ENCODE results near the gene ABHD11. TPM values are rescaled to one million over a fixed set of nuclear protein-coding genes. Genes with fewer than 3 reads are reported as not detected.

The ABHD11 gene
- total and polyA plus RNA-seq, 4 donors: 5.1 to 7.6 (median 6.6) TPM

DNA sequence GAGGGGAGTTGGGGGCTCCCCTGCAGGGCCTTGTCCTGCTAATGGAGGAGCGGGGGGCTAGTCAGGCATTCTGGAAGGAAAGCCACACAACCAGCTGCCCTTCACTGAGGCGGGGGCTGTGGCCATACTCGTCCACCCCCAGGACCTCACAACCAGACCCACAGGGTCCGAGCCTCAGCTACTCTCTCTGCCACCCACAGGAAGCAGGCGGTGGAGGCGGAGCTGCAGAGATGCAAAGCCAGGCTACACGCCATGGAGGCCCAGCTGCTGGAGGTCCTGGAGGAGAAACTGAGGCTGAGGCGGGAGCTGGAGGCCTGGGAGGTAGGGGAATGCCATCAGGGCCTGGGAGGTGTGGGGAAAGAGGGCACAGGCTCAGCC is 3.1 kb downstream of the ABHD11 start:
- no peak overlapping the region for H3K4me3 ChIP-seq (ENCODE audit: low read depth in 1 of 3, low read length in 3 of 3)
- peaks cover 0 to 14% (median 6%) of the 10 kb centered on the region in 4 donors for H3K4me1 ChIP-seq (ENCODE audit: control insufficient read depth in 4 of 4, insufficient read depth in 4 of 4, low read length in 3 of 4)
- no peak for TF ChIP-seq JUND (IDR thresholded peaks at IDR 0.05)
- TF ChIP-seq, protein P1, sequence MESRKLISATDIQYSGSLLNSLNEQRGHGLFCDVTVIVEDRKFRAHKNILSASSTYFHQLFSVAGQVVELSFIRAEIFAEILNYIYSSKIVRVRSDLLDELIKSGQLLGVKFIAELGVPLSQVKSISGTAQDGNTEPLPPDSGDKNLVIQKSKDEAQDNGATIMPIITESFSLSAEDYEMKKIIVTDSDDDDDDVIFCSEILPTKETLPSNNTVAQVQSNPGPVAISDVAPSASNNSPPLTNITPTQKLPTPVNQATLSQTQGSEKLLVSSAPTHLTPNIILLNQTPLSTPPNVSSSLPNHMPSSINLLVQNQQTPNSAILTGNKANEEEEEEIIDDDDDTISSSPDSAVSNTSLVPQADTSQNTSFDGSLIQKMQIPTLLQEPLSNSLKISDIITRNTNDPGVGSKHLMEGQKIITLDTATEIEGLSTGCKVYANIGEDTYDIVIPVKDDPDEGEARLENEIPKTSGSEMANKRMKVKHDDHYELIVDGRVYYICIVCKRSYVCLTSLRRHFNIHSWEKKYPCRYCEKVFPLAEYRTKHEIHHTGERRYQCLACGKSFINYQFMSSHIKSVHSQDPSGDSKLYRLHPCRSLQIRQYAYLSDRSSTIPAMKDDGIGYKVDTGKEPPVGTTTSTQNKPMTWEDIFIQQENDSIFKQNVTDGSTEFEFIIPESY (IDR thresholded peaks at IDR 0.05): no peak
- 94% methylated on average over 8 of the region's 8 CpGs for WGBS
- H3K9ac ChIP-seq (ENCODE audit: low read depth in 1 of 2, low read length in 2 of 2): no peak overlapping the region
- H3K27me3 ChIP-seq (ENCODE audit: control insufficient read depth in 4 of 4, insufficient read depth in 4 of 4, low read length in 3 of 4): no peaks in the 10 kb centered on the region
- DNase-seq (ENCODE audit: low spot score): no peak
- no peak overlapping the region for H3K27ac ChIP-seq (ENCODE audit: low read depth in 1 of 2, low read length in 2 of 2)
- H3K9me3 ChIP-seq (ENCODE audit: control insufficient read depth in 4 of 4, low read length in 3 of 4): no peaks in the 10 kb centered on the region
- peaks cover 0 to 15% (median under 1%) of the 10 kb centered on the region in 4 donors for H3K36me3 ChIP-seq (ENCODE audit: control insufficient read depth in 4 of 4, insufficient read depth in 3 of 4, low read depth in 1 of 4, low read length in 3 of 4)

DNA sequence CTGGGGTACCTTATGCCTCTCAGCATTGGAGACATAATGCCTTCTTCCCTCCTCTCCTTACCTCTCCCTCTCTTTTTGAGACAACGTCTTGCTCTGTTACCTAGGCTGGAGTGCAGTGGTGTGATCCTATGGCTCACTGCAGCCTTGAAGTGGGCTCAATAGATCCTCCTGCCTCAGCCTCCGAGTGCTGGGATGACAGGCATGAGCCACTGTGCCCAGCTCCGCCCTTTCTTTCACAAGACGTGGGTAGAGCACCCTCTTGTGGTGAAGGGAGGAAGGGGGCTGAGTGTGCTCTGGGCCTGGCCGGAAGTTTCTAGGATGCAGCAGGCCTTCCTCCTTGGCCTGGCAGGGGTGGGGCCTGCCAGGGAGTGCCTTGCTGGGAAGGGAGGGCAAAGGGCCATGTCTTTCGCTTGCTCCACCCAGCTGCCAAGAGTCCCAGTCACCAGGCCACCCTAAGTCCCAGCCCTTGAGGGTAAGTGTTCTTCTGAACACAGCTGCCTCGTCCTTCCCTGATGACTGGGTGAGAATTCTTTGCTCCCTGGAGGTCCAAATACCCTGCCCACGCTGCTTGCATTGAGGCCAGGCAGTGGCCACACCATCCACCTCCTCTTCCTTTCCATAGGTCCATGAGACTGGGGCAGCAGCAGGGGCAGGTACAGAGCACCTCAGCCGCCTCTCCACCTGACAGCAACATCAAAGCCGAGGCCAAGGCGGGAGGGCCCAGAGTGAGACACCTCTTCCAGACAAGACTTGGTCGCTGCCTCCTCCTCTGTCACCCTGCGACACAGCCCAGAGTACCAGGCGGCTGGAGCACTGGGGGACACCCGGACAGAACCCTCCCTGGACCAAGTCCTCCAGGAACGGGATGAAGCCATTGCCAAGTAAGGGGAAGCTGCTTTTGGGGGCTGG is 3.7 kb downstream of the ABHD11 start:
- peak; percentile 79 for DNase-seq (ENCODE audit: low spot score)
- Histone ChIP-seq H3K4me1 (ENCODE audit: control insufficient read depth in 4 of 4, insufficient read depth in 4 of 4, low read length in 3 of 4) (peaks cover 0 to 14% (median 6%) of the 10 kb centered on the region in 4 donors), H3K27me3 (ENCODE audit: control insufficient read depth in 4 of 4, insufficient read depth in 4 of 4, low read length in 3 of 4) (no peaks in the 10 kb centered on the region), H3K36me3 (ENCODE audit: control insufficient read depth in 4 of 4, insufficient read depth in 3 of 4, low read depth in 1 of 4, low read length in 3 of 4) (peaks cover 0 to 15% (median under 1%) of the 10 kb centered on the region in 4 donors), H3K27ac (ENCODE audit: low read depth in 1 of 2, low read length in 2 of 2) (no peak overlapping the region), H3K9me3 (ENCODE audit: control insufficient read depth in 4 of 4, low read length in 3 of 4) (no peaks in the 10 kb centered on the region), H3K9ac (ENCODE audit: low read depth in 1 of 2, low read length in 2 of 2) (no peak overlapping the region), H3K4me3 (ENCODE audit: low read depth in 1 of 3, low read length in 3 of 3) (no peak overlapping the region)
- WGBS: 65% methylated on average over 16 of the region's 16 CpGs
- TF ChIP-seq GABPA (IDR thresholded peaks at IDR 0.05 in 1 of 2, conservative IDR thresholded peaks at IDR 0.05 in 1 of 2) (no peak), JUND (IDR thresholded peaks at IDR 0.05) (no peak), EGR1 (IDR thresholded peaks at IDR 0.05; ENCODE audit: low read depth in 2 of 2) (no peak), NR2F2 (IDR thresholded peaks at IDR 0.05) (no peak), SP1 (IDR thresholded peaks at IDR 0.05) (peak; percentile 26), RXRA (IDR thresholded peaks at IDR 0.05) (no peak), TAF1 (conservative IDR thresholded peaks at IDR 0.05) (no peak), FOXA1 (IDR thresholded peaks at IDR 0.05) (no peak), HNF4A (conservative IDR thresholded peaks at IDR 0.05) (peak in 1 of 2 donors; percentile 7), YY1 (IDR thresholded peaks at IDR 0.05) (no peak), HNF4G (IDR thresholded peaks at IDR 0.05) (no peak), RAD21 (IDR thresholded peaks at IDR 0.05) (peak; percentile 81 to 95), FOXA2 (IDR thresholded peaks at IDR 0.05) (no peak)
- TF ChIP-seq, protein P2, sequence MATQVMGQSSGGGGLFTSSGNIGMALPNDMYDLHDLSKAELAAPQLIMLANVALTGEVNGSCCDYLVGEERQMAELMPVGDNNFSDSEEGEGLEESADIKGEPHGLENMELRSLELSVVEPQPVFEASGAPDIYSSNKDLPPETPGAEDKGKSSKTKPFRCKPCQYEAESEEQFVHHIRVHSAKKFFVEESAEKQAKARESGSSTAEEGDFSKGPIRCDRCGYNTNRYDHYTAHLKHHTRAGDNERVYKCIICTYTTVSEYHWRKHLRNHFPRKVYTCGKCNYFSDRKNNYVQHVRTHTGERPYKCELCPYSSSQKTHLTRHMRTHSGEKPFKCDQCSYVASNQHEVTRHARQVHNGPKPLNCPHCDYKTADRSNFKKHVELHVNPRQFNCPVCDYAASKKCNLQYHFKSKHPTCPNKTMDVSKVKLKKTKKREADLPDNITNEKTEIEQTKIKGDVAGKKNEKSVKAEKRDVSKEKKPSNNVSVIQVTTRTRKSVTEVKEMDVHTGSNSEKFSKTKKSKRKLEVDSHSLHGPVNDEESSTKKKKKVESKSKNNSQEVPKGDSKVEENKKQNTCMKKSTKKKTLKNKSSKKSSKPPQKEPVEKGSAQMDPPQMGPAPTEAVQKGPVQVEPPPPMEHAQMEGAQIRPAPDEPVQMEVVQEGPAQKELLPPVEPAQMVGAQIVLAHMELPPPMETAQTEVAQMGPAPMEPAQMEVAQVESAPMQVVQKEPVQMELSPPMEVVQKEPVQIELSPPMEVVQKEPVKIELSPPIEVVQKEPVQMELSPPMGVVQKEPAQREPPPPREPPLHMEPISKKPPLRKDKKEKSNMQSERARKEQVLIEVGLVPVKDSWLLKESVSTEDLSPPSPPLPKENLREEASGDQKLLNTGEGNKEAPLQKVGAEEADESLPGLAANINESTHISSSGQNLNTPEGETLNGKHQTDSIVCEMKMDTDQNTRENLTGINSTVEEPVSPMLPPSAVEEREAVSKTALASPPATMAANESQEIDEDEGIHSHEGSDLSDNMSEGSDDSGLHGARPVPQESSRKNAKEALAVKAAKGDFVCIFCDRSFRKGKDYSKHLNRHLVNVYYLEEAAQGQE (IDR thresholded peaks at IDR 0.05): no peak
- TF ChIP-seq, protein P3, sequence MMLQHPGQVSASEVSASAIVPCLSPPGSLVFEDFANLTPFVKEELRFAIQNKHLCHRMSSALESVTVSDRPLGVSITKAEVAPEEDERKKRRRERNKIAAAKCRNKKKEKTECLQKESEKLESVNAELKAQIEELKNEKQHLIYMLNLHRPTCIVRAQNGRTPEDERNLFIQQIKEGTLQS (IDR thresholded peaks at IDR 0.05): no peak
- TF ChIP-seq, protein P4, sequence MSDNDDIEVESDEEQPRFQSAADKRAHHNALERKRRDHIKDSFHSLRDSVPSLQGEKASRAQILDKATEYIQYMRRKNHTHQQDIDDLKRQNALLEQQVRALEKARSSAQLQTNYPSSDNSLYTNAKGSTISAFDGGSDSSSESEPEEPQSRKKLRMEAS (IDR thresholded peaks at IDR 0.05): no peak
- TF ChIP-seq, protein P1 (IDR thresholded peaks at IDR 0.05): no peak
- TF ChIP-seq, protein P5, sequence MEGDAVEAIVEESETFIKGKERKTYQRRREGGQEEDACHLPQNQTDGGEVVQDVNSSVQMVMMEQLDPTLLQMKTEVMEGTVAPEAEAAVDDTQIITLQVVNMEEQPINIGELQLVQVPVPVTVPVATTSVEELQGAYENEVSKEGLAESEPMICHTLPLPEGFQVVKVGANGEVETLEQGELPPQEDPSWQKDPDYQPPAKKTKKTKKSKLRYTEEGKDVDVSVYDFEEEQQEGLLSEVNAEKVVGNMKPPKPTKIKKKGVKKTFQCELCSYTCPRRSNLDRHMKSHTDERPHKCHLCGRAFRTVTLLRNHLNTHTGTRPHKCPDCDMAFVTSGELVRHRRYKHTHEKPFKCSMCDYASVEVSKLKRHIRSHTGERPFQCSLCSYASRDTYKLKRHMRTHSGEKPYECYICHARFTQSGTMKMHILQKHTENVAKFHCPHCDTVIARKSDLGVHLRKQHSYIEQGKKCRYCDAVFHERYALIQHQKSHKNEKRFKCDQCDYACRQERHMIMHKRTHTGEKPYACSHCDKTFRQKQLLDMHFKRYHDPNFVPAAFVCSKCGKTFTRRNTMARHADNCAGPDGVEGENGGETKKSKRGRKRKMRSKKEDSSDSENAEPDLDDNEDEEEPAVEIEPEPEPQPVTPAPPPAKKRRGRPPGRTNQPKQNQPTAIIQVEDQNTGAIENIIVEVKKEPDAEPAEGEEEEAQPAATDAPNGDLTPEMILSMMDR (IDR thresholded peaks at IDR 0.05; ENCODE audit: low read depth, low read length, missing input control): peak; percentile 79

Data from liver (tissue), 9 donors.